GM18870 (cell line): ENCODE results near the gene SPINK7.
"Not testable (repeated sequence)": the region's sequence is repeated elsewhere in the genome, so short reads cannot be mapped to it uniquely, and the experiment has no call there.

ENCODE experiments used
- ATAC-seq: cut with Tn5 transposase; IDR thresholded peaks from one replicate; pipeline ENCODE4 v1.9.1; 2021; ENCODE audit warnings: moderate library complexity; ENCODE audit not compliant: unreplicated experiment

The SPINK7 gene

GRCh38 chr5:148312153-148312552 lies at the start of gene SPINK7:
Gene SPINK7, plus strand, starts transcription at chr5:148312423. Its CDS starts 61 bp downstream, at chr5:148312484.
- no peak for ATAC-seq

- ATAC-seq, result no peak
Observed at GRCh38 chr5:148267962-148268361, 44.3 kb upstream of the SPINK7 start.

- ATAC-seq, result no peak
Observed at GRCh38 chr5:148268566-148268965, 43.7 kb upstream of the SPINK7 start, which contains the start of gene SPINK13. Gene SPINK13, plus strand, starts transcription at chr5:148268794. Its CDS starts 1,279 bp downstream, at chr5:148270073.

GRCh38 chr5:148275129-148275528 lies 37.1 kb upstream of the SPINK7 start:
- not testable (repeated sequence) for ATAC-seq

- not testable (repeated sequence) for ATAC-seq
Observed at GRCh38 chr5:148280893-148281292, 31.3 kb upstream of the SPINK7 start.

- ATAC-seq, result not testable (repeated sequence)
Observed at GRCh38 chr5:148281336-148281735, 30.9 kb upstream of the SPINK7 start.

- no peak for ATAC-seq
Observed at GRCh38 chr5:148290271-148291195, 21.7 kb upstream of the SPINK7 start.

GRCh38 chr5:148297731-148298130 lies 14.5 kb upstream of the SPINK7 start:
- no peak for ATAC-seq

GRCh38 chr5:148306446-148306845 lies 5.8 kb upstream of the SPINK7 start:
- no peak for ATAC-seq

GRCh38 chr5:148309019-148309418 lies 3.2 kb upstream of the SPINK7 start:
- no peak for ATAC-seq

- no peak for ATAC-seq
Observed at GRCh38 chr5:148309746-148310145, 2.5 kb upstream of the SPINK7 start.

- no peak for ATAC-seq
Observed at GRCh38 chr5:148311484-148311883, 739 bp upstream of the SPINK7 start.

- no peak for ATAC-seq
Observed at GRCh38 chr5:148314187-148314586, 2.0 kb downstream of the SPINK7 start.

GRCh38 chr5:148314731-148315130 lies 2.5 kb downstream of the SPINK7 start:
- ATAC-seq, result no peak

GRCh38 chr5:148320011-148320963 lies 8.1 kb downstream of the SPINK7 start:
- not testable (repeated sequence) for ATAC-seq

GRCh38 chr5:148333262-148333849 lies 21.1 kb downstream of the SPINK7 start:
- ATAC-seq, result no peak

GRCh38 chr5:148335259-148335658 lies 23.0 kb downstream of the SPINK7 start, which contains the start of gene SPINK9:
Gene SPINK9, plus strand, starts transcription at chr5:148335559. Its CDS starts 55 bp downstream, at chr5:148335614.
- no peak for ATAC-seq

- peak; percentile 85 for ATAC-seq
Observed at GRCh38 chr5:148336704-148337435, 24.6 kb downstream of the SPINK7 start.

- no peak for ATAC-seq
Observed at GRCh38 chr5:148342371-148343045, 30.3 kb downstream of the SPINK7 start.

- ATAC-seq, result no peak
Observed at GRCh38 chr5:148343046-148343407, 30.8 kb downstream of the SPINK7 start.
